RPMI7951 (cell line): ENCODE results near the gene PLCB4. TPM values are rescaled to one million over a fixed set of nuclear protein-coding genes. Genes with fewer than 3 reads are reported as not detected.

Experiments used
- DNase-seq: peaks from one replicate; pipeline ENCODE4 v3.0.0-alpha.2; 2012; ENCODE audit warnings: low read depth
- total RNA-seq: library from RNA; depleted of rRNA; stranded (reverse); fragments of >200 nt; shearing (Covaris generic); gene quantifications from 2 replicates; pipeline ENCODE4 v1.2.3, GENCODE V29; 2014

Gene PLCB4
- total RNA-seq, 1 experiment from 2014 or later: 5.4 TPM

DNA sequence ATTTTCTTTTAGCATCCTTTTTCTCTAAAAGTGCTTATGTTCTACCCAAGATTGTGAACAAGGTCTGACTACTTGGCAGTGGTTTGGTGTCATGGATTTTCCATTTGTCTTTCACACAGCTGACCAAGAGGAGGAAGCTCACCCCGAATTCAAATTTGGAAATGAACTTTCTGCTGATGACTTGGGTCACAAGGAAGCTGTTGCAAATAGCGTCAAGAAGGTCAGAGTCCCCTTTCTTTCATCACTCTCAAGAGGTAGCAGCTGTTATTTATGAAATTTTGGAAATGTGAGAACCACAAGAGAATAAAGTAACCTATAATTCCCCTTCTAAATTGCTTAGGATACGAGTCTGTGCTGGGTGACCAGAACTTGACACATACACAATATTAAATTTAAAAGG, 332.5 kb downstream of the PLCB4 start:
- no peak for DNase-seq

DNA sequence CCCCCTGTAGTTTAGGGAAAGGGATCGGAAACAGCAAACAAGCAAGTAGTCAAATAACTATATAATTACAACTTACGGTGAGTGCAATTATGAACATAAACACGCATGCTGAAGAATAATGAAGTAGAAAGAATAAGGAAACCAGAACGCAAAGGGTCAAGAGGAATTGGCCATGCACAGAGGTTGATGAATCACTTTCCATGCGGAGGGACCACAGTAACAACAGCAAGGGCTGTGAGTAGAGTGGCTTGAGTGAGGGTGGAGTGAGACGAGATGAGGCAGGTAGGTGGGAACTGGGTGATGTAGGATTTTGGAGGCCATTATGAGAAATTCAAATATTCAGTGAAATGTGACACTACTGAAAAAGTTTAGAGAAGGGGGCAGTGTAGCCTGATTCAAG, 333.3 kb downstream of the PLCB4 start:
- no peak for DNase-seq

- DNase-seq: no peak
These were observed 333.7 kb downstream of the PLCB4 start for GRCh38 chr20:9402546-9402945.

DNA sequence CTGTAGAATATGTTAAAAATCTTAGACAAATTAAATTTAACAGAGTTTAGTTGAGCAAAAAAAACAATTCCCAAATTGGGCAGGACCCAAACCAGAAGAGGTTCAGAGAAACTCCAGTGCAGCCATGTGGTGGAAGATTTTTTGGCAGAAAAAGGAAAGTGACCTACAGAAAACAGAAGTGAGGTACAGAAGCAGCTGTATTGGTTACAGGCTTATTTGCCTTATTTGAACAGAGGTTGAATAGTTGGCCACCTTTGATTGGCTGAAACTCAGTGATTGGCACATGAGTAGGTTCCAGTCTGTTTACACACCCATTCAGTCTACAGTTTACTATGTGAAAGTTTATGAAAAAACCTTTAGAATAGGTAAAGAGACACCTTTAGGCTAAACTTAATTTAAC, 334.6 kb downstream of the PLCB4 start:
- no peak for DNase-seq

- DNase-seq: peak; percentile 71
These were observed 339.0 kb downstream of the PLCB4 start for GRCh38 chr20:9407805-9408421.

DNA sequence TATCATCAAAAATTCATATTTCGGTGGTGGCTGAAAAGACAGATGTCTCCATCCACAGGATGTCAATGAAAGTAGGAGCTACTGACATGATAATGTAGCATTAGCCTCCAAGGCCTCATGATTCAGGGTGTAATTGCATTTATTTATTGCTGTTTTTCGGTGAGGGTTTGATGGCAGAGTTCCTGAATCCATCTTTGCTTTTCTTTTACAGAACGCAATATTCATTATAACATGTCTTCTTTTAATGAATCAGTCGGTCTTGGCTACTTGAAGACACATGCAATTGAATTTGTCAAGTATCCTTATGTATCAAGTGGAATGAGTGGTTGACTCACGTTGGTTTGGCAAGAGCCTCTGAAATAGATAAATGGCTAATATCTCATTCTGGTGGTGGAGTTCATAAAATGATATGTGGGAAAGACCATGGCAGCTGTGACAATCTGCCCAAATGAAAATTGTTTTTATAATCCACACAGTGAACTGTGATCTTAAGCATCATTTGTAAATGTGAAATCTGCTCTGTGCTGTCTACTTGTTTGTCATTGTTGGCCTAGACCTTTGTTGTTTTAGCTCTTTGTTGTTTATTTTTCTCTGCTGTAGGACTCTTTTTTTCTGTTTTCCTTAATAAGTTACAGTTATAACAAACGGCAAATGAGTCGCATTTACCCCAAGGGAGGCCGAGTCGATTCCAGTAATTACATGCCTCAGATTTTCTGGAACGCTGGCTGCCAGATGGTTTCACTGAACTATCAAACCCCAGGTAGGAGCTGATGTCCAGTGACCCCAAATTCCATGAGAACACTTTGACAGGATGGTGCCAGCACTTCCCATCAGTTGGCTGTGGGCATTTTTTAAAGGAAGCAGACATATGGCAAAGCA, 339.8 kb downstream of the PLCB4 start:
- DNase-seq: peak; percentile 59

- peak; percentile 49 for DNase-seq
These were observed 340.5 kb downstream of the PLCB4 start for GRCh38 chr20:9409352-9409751.

DNA sequence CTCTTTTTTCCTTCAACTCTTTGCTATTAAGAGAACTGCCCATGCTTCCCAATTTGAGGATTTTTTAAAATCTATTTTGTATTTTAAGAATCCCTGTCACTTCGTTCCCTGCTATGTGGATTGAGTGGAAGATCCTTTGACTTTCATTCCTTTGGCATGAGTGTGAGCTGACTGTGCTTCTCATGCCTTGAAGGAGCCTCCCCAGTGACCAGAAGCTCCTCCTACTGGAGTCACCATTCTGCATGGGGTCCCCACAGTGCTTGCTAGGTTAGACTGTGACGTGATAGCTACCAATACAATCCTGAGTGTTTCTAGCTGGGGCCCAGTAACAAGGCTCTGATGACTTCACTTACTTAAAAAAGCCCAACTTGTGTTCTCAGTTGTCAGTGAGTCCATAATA, 341.1 kb downstream of the PLCB4 start:
- DNase-seq: peak; percentile 85

DNA sequence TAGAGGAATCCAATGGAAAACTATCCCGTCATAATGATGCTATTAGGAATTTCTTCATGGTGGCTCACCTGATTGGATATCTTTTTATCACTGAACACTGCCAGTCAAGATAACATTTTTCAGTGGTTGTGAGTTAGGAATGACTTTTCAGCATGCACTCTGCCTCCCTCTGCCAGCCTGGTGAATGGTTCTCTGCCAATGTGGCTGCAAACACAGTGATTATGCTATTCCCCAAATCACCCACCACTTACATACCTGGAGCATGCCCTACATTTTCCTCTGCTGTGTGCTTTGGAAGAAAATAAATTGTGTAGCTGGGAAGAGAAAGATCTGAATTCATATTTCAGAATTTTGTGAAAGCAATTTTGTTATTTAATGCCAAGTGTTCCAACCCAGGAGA, 342.9 kb downstream of the PLCB4 start:
- DNase-seq: no peak

DNA sequence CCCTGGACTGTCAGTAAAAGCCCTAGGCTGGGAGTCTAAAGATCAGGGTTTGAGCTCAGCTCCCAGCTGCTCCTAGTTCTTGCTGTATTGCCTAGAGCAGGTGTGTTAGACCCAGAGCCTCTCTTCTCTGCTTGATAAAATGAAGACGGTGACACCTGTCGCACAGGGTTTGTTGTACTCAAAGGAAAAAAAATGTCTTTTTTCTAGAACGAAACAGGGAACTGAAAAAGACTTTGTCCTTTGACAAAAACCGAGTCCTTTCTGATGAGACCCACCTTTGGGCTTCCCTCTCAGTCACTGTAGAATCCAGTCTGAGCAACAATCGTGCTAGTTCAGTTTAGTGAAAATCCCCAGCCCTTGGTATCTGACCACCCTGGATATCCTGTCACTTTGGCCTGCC, 343.4 kb downstream of the PLCB4 start:
- no peak for DNase-seq

GRCh38 chr20:9413001-9413400, 344.1 kb downstream of the PLCB4 start:
- DNase-seq: no peak

DNA sequence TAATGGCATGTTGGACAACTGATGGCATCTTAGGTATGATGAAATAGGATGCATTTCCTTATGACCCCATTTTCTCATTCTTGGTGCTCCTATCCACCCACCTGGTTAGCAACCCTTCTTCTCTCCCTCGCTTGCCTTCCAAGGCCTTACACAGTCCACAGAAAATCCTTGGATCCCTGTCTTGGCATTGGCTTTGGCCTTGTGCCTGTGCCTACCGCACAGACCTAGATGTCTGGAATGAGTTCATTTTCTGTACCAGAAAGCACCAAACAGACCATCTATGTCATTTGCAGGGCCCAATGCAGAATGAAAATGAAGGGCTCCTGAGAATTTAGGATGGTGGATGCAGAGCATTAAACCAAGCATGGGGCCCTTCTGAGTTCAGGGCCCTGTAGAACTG, 346.5 kb downstream of the PLCB4 start:
- DNase-seq: no peak

DNA sequence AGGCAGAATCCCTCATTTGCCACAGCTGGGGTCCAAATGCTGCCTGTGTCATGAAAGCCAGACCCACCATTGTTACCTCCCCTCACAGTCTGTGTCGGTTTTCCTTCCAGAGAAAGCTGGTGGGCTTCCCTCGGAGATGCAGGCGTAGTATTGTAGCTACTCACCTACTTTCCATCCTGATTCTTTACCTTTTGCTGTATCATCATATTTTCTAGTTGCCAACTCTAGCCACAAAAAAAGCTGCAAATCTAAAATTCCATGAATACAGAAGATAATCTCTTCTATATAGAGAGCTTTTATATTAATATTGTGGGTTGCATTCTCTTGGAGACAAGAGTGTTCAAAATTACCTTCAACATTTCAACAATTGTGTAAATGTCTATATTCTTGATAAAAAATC, 347.5 kb downstream of the PLCB4 start:
- DNase-seq: no peak

DNA sequence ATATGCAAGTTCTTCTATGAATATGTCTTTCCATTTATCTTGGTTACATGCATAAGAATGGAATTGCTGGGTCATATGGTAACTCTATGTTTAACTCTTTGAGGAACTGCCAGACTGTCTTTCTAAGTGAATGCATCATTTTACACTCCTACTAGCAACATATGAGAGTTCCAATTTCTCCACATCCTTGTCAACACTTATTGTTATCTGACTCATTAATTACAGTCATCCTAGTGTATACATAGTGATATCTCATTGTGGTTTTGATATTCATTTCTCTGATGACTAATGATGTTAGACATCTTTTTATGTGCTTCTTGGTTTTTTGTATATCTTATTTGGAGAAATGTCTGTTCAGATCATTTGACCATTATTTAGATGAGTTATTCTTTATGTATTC, 348.8 kb downstream of the PLCB4 start:
- DNase-seq: peak; percentile 54

GRCh38 chr20:9422321-9423057, 353.6 kb downstream of the PLCB4 start:
- no peak for DNase-seq

- no peak for DNase-seq
These were observed 355.7 kb downstream of the PLCB4 start for GRCh38 chr20:9424551-9424950.

DNA sequence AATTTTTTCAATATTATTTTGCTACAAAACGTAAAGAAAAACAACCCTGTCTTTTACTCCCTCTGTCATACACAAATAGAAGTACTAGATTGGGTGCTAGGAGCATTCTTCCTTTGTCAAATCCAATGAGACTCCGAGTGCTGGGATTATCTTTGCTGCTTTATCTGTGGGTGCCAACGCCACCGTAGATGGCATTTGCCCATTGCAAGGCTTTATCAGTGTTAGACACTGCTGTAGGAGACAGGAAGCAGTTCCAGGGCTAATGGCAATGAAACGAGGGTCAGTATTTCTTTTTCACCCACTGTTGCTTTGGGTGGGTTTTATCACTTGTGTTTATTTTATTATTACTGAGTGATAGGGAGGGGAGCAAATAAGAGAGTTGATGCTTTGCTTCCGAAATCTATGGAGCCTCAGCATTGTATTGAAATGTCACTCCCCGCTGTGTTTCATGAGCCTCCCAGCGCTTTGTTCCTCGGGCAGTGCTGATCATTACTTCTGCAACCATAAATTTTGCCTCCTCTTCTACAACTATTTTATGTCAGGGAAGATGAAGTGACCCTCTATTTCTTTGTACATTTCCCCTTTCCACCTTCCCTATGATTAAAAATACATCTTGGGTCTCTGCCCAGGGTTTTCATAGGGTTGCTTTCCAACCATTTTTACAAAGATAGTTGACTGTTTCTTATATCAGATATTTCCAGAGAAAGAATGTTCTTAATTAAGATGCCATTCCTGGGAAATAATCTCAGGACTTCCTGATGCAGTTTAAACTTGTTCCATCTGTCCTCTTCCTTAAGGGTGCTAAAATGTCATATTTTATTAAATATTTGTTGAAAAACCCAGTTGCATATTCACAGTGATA, 358.8 kb downstream of the PLCB4 start:
- DNase-seq: no peak

DNA sequence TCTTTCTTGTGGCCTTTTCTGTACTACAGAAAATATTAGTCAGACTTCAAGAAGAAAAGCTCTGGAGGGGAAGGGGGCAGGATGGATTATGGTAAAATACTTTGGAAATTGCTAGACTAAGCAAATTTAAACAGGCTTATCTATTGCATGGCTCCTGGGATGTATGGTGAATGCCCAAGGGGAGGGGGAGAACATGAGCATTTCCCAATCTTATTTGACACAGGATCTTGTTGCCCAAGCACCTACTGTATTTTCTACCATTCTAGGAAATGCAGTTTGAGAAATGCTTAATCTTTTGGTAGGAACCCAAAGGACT, 359.4 kb downstream of the PLCB4 start:
- no peak for DNase-seq

GRCh38 chr20:9439806-9440205, 370.9 kb downstream of the PLCB4 start:
- peak; percentile 10 for DNase-seq

GRCh38 chr20:9440892-9441291, 372.0 kb downstream of the PLCB4 start:
- DNase-seq: no peak

DNA sequence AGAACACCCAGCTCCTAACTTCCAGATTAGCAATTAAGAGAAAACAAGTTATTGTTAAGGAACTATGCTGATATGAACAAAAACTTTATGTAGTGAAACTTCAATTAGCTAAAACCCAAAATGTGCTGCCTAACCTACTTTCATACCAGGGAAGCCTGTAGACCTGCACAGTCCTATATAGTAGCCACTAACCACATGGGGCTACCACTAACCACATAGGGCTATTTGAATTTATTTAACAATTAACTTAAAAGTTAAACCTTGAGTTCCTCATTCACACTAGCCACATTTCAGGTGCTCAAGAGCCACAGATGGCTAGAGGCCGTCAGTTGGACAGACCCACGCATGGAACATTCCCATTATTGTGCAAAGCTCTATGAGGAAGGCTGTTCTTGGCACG, 373.1 kb downstream of the PLCB4 start:
- DNase-seq: no peak

GRCh38 chr20:9442858-9443257, 374.0 kb downstream of the PLCB4 start:
- DNase-seq: peak; percentile 25
